BJ (cell line): ENCODE data around the gene SORBS2. TPM values are rescaled to one million over a fixed set of nuclear protein-coding genes. Genes with fewer than 3 reads are reported as not detected.

ENCODE experiments used
- CTCF ChIA-PET: fragments of 350-600 bp; formaldehyde crosslinking; extraction: SDS; loops from one replicate; lab custom pipeline; 2021; ENCODE audit warnings: antibody characterized with exemption, inconsistent platforms; lab: Yijun Ruan, JAX
- POLR2A ChIA-PET: fragments of 300-600 bp; sonication (Branson Sonifier 250); formaldehyde crosslinking; extraction: SDS; loops from one replicate; lab custom pipeline; 2021; ENCODE audit warnings: antibody characterized with exemption; lab: Charles Lee
- DNase-seq: peaks from one replicate; pipeline ENCODE4 v3.0.0-alpha.2; 2011; ENCODE audit warnings: low read depth
- H3K27me3 ChIP-seq: 2 replicates; pipeline ENCODE4 v1.6.0; 2011; ENCODE audit warnings: low read length; ENCODE audit not compliant: control insufficient read depth, insufficient read depth
- H3K36me3 ChIP-seq: 2 replicates; pipeline ENCODE4 v1.5.1; 2011; ENCODE audit warnings: low read length; ENCODE audit not compliant: control insufficient read depth, insufficient read depth
- H3K4me3 ChIP-seq: 2 replicates; pipeline ENCODE4 v1.5.1; 2011; ENCODE audit warnings: low read depth, mild to moderate bottlenecking, control low read depth, low read length
- CTCF ChIP-seq: IDR thresholded peaks from 2 replicates; pipeline ENCODE4 v1.5.1; 2011; ENCODE audit warnings: low read depth, mild to moderate bottlenecking, control low read depth, inconsistent platforms, low read length, moderate library complexity; ENCODE audit not compliant: insufficient read depth
- polyA plus RNA-seq: library from polyadenylated mRNA; depleted of rRNA; stranded (reverse); fragments of >200 nt; gene quantifications from 2 replicates; pipeline ENCODE4 v1.2.3, GENCODE V29; 2011

Gene SORBS2
- polyA plus RNA-seq, 1 experiment: 9.1 TPM

GRCh38 chr4:185713731-185714130 is 98.3 kb downstream of the SORBS2 start:
- CTCF ChIA-PET: interaction anchor here (2.1 kb wide), 1 partner anchor 11 kb away, joined by 4 read pairs; no protein-coding TSS in a partner anchor
- Histone ChIP-seq H3K36me3 (no peaks in the 10 kb centered on the region), H3K27me3 (no peaks in the 10 kb centered on the region), H3K4me3 (no peak overlapping the region)
- TF ChIP-seq CTCF: no peak
- no peak for DNase-seq
- POLR2A ChIA-PET: no interaction called here

GRCh38 chr4:185713272-185713671 is 98.7 kb downstream of the SORBS2 start:
- DNase-seq: no peak

GRCh38 chr4:185712350-185713024 is 99.5 kb downstream of the SORBS2 start:
- DNase-seq: no peak
- ChIA-PET POLR2A (no interaction called here), CTCF (interaction anchor here (0.9 to 2.1 kb wide), 2 partner anchors 9 to 51 kb away, joined by 3 to 4 read pairs; no protein-coding TSS in a partner anchor)
- Histone ChIP-seq H3K36me3 (no peaks in the 10 kb centered on the region), H3K4me3 (no peak overlapping the region), H3K27me3 (no peaks in the 10 kb centered on the region)
- no peak for TF ChIP-seq CTCF

More at GRCh38 chr4:185713272-185713671, 98.7 kb downstream of the SORBS2 start:
- Histone ChIP-seq H3K27me3 (no peaks in the 10 kb centered on the region), H3K4me3 (no peak overlapping the region), H3K36me3 (no peaks in the 10 kb centered on the region)
- POLR2A ChIA-PET: no interaction called here
- CTCF ChIA-PET: interaction anchor here (0.9 to 2.1 kb wide), 2 partner anchors 10 to 50 kb away, joined by 3 to 4 read pairs; no protein-coding TSS in a partner anchor
- no peak for TF ChIP-seq CTCF

GRCh38 chr4:185711726-185712125 is 100.3 kb downstream of the SORBS2 start:
- CTCF ChIA-PET: no interaction called here

More at GRCh38 chr4:185711726-185712125, 100.3 kb downstream of the SORBS2 start:
- Histone ChIP-seq H3K36me3 (no peaks in the 10 kb centered on the region), H3K27me3 (no peaks in the 10 kb centered on the region), H3K4me3 (no peak overlapping the region)
- DNase-seq: no peak
- TF ChIP-seq CTCF: no peak
- POLR2A ChIA-PET: no interaction called here
